Renal cortical epithelial cell (primary cell): ENCODE data around the gene IFI35. TPM values are rescaled to one million over a fixed set of nuclear protein-coding genes. Genes with fewer than 3 reads are reported as not detected.
"Not testable (repeated sequence)": the region's sequence is repeated elsewhere in the genome, so short reads cannot be mapped to it uniquely, and the experiment has no call there.

Experiments used
- DNase-seq: peaks from one replicate; pipeline ENCODE4 v3.0.0-alpha.2; 2011; ENCODE audit warnings: low read depth
- total RNA-seq: library from RNA; depleted of rRNA; stranded (reverse); fragments of >200 nt; gene quantifications from 2 replicates; pipeline ENCODE4 v1.2.3, GENCODE V29; 2014

IFI35 gene
- total RNA-seq: 14.9 and 42.4 TPM in 2 replicates

DNA sequence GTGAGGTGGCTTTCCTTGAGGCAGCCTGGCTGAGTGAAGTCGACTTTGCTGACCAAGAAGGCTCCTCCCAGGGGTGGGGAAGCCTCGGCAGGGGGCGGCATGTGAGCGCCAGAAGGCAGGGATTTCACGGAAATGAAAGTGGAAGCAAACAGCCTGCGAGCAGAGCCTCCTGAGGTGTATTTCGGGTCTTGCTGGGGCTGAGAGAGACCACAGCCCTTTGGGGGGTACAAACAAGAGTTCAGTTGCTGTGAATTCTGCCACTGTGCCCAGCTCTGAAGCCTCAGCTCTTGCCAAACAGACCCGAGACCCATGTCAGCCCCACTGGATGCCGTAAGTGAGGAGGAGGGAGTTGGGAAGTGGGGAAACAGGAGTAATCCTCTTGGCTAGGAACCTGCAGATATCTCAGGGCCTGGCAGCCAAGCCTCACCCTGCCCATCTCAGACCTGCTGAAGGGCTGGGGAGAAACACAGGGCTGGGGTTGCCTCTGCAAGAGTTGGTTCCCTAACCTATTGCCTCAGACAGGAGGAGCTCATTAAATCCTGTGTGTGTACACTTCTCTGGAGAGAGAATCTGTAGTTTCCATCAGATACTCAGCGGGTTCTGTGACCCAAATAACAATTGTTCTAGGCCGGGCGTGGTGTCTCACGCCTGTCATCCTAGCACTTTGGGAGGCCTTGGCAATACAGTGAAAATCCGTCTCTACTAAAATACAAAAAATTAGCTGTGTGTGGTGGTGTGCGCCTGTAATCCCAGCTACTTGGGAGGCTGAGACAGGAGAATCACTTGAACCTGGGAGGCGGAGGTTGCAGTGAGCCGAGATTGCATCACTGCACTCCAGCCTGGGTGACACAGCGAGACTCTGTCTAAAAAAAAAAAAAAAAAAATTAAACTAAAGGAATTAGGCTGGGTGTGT is at the start of gene IFI35:
Gene IFI35, plus strand, starts transcription at position 146 of the 913 bp plus-strand sequence. Its CDS starts 164 bp downstream, at position 310.
- peak; percentile 80 for DNase-seq

- DNase-seq: peak; percentile 93
These were observed 42.2 kb upstream of the IFI35 start, which contains the start of gene AARSD1 for GRCh38 chr17:42964161-42964932. Gene AARSD1, minus strand, starts transcription at chr17:42964454. Its CDS starts 14 bp downstream, at chr17:42964440.

DNA sequence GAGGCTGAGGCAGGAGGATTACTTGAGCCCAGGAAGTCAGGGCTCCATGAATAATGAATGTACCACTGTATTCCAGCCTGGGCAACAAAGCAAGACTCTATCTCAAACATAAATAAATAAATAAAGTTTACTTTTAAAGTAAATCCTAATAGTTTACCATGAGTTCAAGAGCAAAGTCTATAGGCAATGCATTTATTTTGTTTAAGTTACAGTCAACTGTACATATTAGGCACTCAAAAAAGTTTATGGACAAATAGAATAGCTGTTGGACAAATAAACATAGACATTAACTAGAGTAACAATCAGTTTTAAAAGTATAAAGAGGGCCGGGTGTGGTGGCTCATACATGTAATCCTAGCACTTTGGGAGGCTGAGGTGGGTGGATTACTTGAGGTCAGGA is 38.7 kb upstream of the IFI35 start:
- DNase-seq: no peak

- DNase-seq: peak; percentile 72
These were observed 37.5 kb upstream of the IFI35 start for GRCh38 chr17:42969001-42969581.

DNA sequence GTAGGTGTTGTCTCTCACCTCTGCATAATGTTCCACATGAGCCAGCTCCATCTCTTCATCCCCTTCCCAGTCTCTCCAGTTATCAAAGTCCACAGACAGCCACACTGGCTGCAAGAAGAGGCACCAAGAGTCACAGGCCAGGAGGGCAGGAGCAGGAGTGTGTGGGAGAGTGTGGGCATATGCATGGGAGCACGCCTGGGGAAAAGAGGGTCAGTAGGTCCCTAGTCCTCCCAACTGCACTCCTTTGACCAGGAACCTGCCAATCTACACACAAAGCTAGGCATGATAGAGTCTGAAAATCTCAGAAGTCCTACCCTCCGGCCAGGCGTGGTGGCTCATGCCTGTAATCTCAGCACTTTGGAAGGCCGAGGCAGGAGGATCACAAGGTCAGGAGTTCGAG is 35.0 kb upstream of the IFI35 start:
- DNase-seq: no peak

GRCh38 chr17:42973323-42973722 is 33.3 kb upstream of the IFI35 start:
- not testable (repeated sequence) for DNase-seq

GRCh38 chr17:42975265-42975664 is 31.3 kb upstream of the IFI35 start:
- DNase-seq: no peak

GRCh38 chr17:42975701-42976100 is 30.9 kb upstream of the IFI35 start:
- not testable (repeated sequence) for DNase-seq

GRCh38 chr17:42979511-42980273 is 26.9 kb upstream of the IFI35 start, which contains the start of gene PTGES3L:
Gene PTGES3L, minus strand, starts transcription at chr17:42980080. Its CDS starts 27 bp downstream, at chr17:42980053.
- no peak for DNase-seq

DNA sequence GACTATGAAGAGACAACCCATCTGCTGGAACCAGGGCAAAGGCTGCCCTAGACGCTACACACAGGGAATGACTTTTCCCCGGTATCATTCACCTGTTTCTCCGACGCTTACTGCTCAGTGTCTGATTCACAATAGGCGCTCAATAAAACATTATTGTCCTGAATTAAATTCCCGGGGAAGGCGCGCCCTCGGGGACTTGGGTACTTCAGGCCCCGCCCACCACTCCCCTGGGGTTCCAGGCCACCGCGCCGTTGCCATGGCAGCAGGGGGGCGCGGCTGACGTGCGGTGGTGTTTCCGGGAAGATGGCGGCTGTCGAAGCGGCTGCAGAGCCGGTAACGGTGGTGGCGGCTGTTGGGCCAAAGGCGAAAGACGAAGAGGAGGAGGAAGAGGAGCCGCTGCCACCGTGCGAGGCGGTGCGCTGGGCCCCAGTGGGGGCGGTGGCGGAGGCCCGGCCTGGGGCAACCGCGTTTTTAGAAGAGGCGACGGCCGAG is 26.3 kb upstream of the IFI35 start, which contains the start of gene RUNDC1:
Gene RUNDC1, plus strand, starts transcription at position 292 of the 492 bp plus-strand sequence. Its CDS starts 12 bp downstream, at position 304.
- DNase-seq: peak; percentile 70

DNA sequence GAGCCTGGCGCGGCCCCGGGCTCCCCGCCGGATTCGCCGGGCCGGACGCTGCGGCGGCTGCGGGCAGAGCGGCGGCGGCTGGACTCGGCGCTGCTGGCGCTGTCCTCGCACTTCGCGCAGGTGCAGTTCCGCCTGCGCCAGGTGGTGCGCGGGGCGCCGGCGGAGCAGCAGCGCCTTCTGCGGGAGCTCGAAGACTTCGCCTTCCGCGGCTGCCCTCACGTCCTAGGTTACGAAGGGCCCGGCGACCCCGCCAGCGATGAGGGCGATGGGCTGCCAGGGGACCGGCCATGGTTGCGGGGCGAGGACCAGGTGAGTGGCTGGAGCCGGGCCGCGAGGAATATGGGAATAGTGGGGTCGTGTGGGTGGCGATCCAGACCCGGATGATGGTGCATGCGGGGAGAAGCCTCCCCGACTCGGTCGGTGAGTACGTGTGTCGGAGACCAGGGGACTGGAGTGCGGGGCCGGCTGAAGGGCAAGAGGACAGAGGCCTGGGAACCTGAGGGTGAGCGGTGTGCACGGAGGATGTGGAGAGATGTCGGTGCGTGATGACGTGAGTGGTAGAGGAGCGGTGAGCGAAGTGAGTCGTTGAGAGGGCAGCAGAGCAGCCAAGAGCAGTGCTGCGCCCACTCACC is 25.7 kb upstream of the IFI35 start:
- peak; percentile 36 for DNase-seq

GRCh38 chr17:42982266-42982665 is 24.3 kb upstream of the IFI35 start:
- DNase-seq: no peak

DNA sequence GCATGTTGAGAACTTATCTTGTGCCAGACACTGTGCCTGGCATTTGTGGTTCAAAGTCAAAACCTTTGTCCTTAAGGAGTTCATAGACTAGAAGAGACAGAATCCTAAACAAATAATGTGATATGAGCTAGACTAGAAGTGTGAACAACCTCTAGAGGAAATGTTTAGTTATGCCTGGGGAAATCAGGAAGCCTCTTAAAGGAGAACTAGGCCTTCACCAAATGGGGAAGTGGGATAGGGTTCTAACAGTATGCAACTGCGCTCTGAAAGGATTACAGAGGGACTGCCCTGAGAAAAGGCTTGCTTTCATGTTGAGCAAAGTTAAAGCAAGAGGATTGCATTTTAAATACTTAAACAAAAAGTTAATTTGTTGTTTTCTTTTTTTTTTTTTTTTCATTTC is 21.4 kb upstream of the IFI35 start:
- DNase-seq: no peak

- DNase-seq: no peak
These were observed 17.4 kb upstream of the IFI35 start for GRCh38 chr17:42989141-42989540.

- DNase-seq: no peak
These were observed 16.6 kb upstream of the IFI35 start for GRCh38 chr17:42989726-42990652.

DNA sequence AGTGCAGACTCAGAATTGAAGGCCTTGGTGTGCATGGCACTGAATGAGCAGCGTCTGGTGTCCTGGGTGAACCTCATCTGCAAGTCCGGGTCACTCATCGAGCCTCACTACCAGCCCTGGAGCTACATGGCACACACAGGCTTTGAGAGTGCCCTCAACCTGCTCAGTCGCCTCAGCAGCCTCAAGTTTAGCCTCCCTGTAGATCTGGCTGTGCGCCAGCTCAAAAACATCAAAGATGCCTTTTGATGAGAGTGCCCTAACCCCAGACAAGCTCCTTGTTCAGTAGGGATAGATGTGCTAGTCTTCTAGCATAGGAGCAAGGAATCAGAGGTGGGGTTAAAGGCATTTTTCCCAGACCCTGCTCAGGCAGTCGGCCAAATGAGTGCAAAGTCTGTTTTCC is 15.1 kb upstream of the IFI35 start:
- no peak for DNase-seq

DNA sequence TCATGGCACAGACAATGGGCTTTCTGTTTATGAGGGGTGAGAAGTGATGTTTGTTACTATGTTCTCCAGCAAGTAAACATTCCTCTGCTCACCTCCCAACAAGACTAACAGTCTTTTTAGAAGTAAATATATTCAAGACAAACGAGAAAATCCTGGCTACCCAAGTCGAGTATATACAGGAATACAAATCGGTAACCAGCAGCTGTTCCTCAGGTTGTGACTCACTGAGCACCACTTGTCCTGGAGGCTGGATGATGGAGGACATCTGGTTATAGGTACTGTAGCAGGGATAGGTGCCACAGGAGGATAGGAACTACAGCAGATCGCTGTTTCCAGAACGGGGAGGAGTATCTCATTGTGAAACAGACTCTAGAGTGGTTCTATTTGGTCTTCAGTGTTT is 13.7 kb upstream of the IFI35 start:
- no peak for DNase-seq

GRCh38 chr17:42993913-42994312 is 12.7 kb upstream of the IFI35 start:
- not testable (repeated sequence) for DNase-seq

DNA sequence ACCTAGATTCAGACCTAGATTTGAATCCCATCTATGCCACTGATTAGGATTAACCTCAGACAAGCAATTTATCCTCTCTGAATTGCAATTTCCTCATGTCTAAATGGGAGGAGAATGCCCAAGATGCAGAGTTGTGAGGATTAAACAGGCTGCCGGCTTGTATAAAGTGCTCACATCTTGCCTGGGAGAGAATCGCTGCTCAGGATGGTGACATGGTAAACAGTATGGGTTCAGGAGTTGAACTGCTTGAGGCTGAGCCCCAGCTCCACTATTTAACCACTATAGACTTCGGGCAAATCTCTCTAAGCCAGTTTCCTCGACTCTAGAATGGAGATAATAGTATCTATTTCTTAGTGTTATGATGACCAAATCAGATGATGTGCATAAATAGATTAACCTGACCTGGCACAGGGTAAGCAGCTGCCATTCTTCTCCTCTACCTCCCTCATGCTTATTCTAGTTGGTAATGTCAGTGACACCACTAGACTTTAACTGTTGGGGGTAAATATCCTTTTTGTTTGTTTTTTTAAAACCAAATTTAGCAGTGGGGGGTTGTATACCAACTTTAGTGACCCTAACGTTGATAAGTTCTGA is 9.1 kb upstream of the IFI35 start:
- no peak for DNase-seq
